Measurements from ENCODE around the gene NRXN3.

DNA sequence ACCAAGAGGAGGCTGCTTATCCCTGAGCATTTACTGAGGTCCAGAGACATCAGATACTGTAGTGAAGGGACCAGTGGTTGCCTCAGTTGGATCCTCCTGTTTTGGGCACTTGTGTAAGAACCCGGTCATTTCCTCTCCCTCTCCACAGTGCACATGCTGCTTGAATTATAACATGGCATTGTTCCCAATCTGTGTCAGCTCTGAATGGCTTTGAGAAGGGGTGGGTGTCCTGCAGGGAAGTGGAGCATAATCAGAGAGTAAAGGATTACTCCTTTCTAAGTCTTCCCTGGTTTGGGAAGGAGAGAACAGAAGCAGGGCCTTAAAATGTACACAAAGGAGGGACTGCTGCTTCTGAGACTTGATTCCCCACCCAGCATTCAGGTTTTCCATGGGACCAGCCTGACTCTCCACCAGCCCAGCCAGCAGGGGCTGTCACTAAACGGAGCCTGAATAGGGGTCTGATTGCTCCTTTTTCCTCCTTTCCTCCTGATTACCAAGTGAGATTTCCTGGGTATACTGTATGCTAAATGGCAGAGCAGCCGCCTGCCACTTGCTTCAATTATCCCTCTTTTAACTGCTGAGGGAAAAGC, 78.4 kb downstream of the NRXN3 start:
- TF ChIP-seq, protein P1, sequence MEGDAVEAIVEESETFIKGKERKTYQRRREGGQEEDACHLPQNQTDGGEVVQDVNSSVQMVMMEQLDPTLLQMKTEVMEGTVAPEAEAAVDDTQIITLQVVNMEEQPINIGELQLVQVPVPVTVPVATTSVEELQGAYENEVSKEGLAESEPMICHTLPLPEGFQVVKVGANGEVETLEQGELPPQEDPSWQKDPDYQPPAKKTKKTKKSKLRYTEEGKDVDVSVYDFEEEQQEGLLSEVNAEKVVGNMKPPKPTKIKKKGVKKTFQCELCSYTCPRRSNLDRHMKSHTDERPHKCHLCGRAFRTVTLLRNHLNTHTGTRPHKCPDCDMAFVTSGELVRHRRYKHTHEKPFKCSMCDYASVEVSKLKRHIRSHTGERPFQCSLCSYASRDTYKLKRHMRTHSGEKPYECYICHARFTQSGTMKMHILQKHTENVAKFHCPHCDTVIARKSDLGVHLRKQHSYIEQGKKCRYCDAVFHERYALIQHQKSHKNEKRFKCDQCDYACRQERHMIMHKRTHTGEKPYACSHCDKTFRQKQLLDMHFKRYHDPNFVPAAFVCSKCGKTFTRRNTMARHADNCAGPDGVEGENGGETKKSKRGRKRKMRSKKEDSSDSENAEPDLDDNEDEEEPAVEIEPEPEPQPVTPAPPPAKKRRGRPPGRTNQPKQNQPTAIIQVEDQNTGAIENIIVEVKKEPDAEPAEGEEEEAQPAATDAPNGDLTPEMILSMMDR (IDR thresholded peaks at IDR 0.05 in 4 of 5, conservative IDR thresholded peaks at IDR 0.05 in 1 of 5), result no peak
- TF ChIP-seq POLR2A (IDR thresholded peaks at IDR 0.05), result no peak
